Gastrocnemius medialis (tissue), 4 donors: ENCODE data around the gene FAM50A. TPM values are rescaled to one million over a fixed set of nuclear protein-coding genes. Genes with fewer than 3 reads are reported as not detected.

Source experiments
- ATAC-seq, 2 donors: fragments of 150-250 bp; one replicate each; pipeline ENCODE4 v1.9.1; 2016
- DNase-seq, 2 donors: peaks; one replicate each; pipeline ENCODE4 v3.0.0-alpha.2; 2019
- H3K27ac ChIP-seq, 4 donors: fragments of 200-600 bp; sonication (generic); 1 replicate in 1 of 4; 2 replicates in 3 of 4; pipeline ENCODE4 v1.5.1; 2016 to 2018; ENCODE audit warnings: mild to moderate bottlenecking in 2 of 4, moderate library complexity in 1 of 4
- H3K27me3 ChIP-seq, 3 donors: fragments of 200-600 bp; sonication (generic) in 2 of 3; 1 replicate in 1 of 3; 2 replicates in 2 of 3; pipeline versions ENCODE4 v1.5.1 to v1.6.0; 2016 to 2019; ENCODE audit warnings: mild to moderate bottlenecking in 1 of 3, moderate library complexity in 1 of 3
- H3K36me3 ChIP-seq, 2 donors: fragments of 200-600 bp; sonication (generic) in 1 of 2; one replicate each; pipeline ENCODE4 v1.5.1; 2017 to 2018
- H3K4me1 ChIP-seq, 2 donors: fragments of 200-600 bp; sonication (generic) in 1 of 2; one replicate each; pipeline ENCODE4 v1.5.1; 2016 to 2017; ENCODE audit warnings: mild to moderate bottlenecking in 2 of 2
- H3K4me3 ChIP-seq, 4 donors: fragments of 200-600 bp; sonication (generic) in 3 of 4; 1 replicate in 1 of 4; 2 replicates in 3 of 4; pipeline ENCODE4 v1.5.1; 2016 to 2019; ENCODE audit warnings: mild to moderate bottlenecking in 2 of 4
- H3K9me3 ChIP-seq, 3 donors: fragments of 200-600 bp; sonication (generic) in 2 of 3; 1 replicate in 1 of 3; 2 replicates in 2 of 3; pipeline ENCODE4 v1.5.1; 2016 to 2019
- CTCF ChIP-seq, 5 experiments: fragments of 450-650 bp in 3 of 5; fragments of 200-600 bp in 2 of 5; sonication (generic) in 2 of 5; IDR thresholded peaks in 4 of 5; conservative IDR thresholded peaks in 1 of 5; 1 replicate in 4 of 5; 2 replicates in 1 of 5; pipeline ENCODE4 v1.5.1; 2016 to 2019; ENCODE audit warnings: antibody characterized with exemption in 5 of 5, mild to moderate bottlenecking in 3 of 5, moderate library complexity in 3 of 5
- POLR2A ChIP-seq, 2 donors: fragments of 450-650 bp; IDR thresholded peaks; one replicate each; pipeline ENCODE4 v1.6.1; 2017; ENCODE audit warnings: antibody characterized with exemption in 2 of 2, mild to moderate bottlenecking in 2 of 2, moderate library complexity in 2 of 2
- in situ Hi-C, 4 donors: fragments of 200-750 bp; cut with MboI; loops; one replicate each; pipeline versions ENCODE4 v1.15.0 to v1.8.0; 2017; ENCODE audit warnings: low sequenced_read_pairs in 4 of 4
- intact Hi-C: fragments of 100-400 bp; cut with DNase I; formaldehyde crosslinking; loops from one replicate; pipeline ENCODE4 v1.15.1; 2023; ENCODE audit warnings: low total_unique reads
- total RNA-seq, 4 donors: library from RNA; depleted of rRNA; stranded (reverse); fragments of >200 nt; gene quantifications; one replicate each; pipeline versions ENCODE4 v1.1.0 to v1.2.3, GENCODE V29; 2016

FAM50A gene
- total RNA-seq, 4 donors from 2014 or later = 30.9 to 55.4 (median 45.3) TPM

GRCh38 chrX:154401918-154402621 lies 41.9 kb upstream of the FAM50A start:
- intact Hi-C loops = no loop called here

GRCh38 chrX:154402622-154403127 lies 41.3 kb upstream of the FAM50A start:
- ATAC-seq = no peak
- intact Hi-C loops = no loop called here
- no peaks in the 10 kb centered on the region for H3K9me3 ChIP-seq
- no peak overlapping the region for H3K4me3 ChIP-seq
- no peak for TF ChIP-seq POLR2A (IDR thresholded peaks at IDR 0.05)
- TF ChIP-seq CTCF (IDR thresholded peaks at IDR 0.05 in 4 of 5, conservative IDR thresholded peaks at IDR 0.05 in 1 of 5) = no peak
- H3K4me1 ChIP-seq = peaks cover 10 to 19% of the 10 kb centered on the region in 2 donors
- H3K36me3 ChIP-seq = peaks cover 0 to 14% of the 10 kb centered on the region in 2 donors
- peak overlapping the region in 1 of 4 donors; percentile 98 for H3K27ac ChIP-seq
- no peaks in the 10 kb centered on the region for H3K27me3 ChIP-seq
- no peak for DNase-seq
- in situ Hi-C loops = loop anchor here in 2 of 4 donors (25.0 kb wide), 1 partner anchor 135 kb away; the partner anchor contains the start of genes G6PD (in 2 of the 2) and IKBKG (in 2 of the 2)

More at GRCh38 chrX:154401918-154402621, 41.9 kb upstream of the FAM50A start:
- H3K27me3 ChIP-seq = no peaks in the 10 kb centered on the region
- in situ Hi-C loops = loop anchor here in 2 of 4 donors (25.0 kb wide), 1 partner anchor 135 kb away; the partner anchor contains the start of genes G6PD (in 2 of the 2) and IKBKG (in 2 of the 2)
- H3K4me1 ChIP-seq = peaks cover 10 to 18% of the 10 kb centered on the region in 2 donors
- H3K36me3 ChIP-seq = peaks cover 0 to 14% of the 10 kb centered on the region in 2 donors
- H3K27ac ChIP-seq = peak overlapping the region; percentile 38 to 98 (median 54)
- H3K4me3 ChIP-seq = no peak overlapping the region
- H3K9me3 ChIP-seq = no peaks in the 10 kb centered on the region
- ATAC-seq = no peak
- TF ChIP-seq POLR2A (IDR thresholded peaks at IDR 0.05) = no peak
- TF ChIP-seq CTCF (IDR thresholded peaks at IDR 0.05 in 4 of 5, conservative IDR thresholded peaks at IDR 0.05 in 1 of 5) = no peak
- no peak for DNase-seq

- Histone ChIP-seq H3K4me3 (no peak overlapping the region), H3K27me3 (no peaks in the 10 kb centered on the region), H3K4me1 (peaks cover 16 to 24% of the 10 kb centered on the region in 2 donors), H3K9me3 (no peaks in the 10 kb centered on the region), H3K27ac (no peak overlapping the region), H3K36me3 (peaks cover 0 to 14% of the 10 kb centered on the region in 2 donors)
- ATAC-seq = no peak
- intact Hi-C loops = no loop called here
- no peak for DNase-seq
- in situ Hi-C loops = loop anchor here in 2 of 4 donors (25.0 kb wide), 1 partner anchor 134 kb away; the partner anchor contains the start of genes G6PD (in 2 of the 2) and IKBKG (in 2 of the 2)
- TF ChIP-seq CTCF (IDR thresholded peaks at IDR 0.05 in 4 of 5, conservative IDR thresholded peaks at IDR 0.05 in 1 of 5) (no peak), POLR2A (IDR thresholded peaks at IDR 0.05) (no peak)
These were observed 40.7 kb upstream of the FAM50A start for GRCh38 chrX:154403192-154403591.

GRCh38 chrX:154403858-154404257 lies 40.1 kb upstream of the FAM50A start:
- no peaks in the 10 kb centered on the region for H3K9me3 ChIP-seq
- peaks cover 16 to 26% of the 10 kb centered on the region in 2 donors for H3K4me1 ChIP-seq
- in situ Hi-C loops = loop anchor here in 2 of 4 donors (25.0 kb wide), 1 partner anchor 133 kb away; the partner anchor contains the start of genes G6PD (in 2 of the 2) and IKBKG (in 2 of the 2)
- DNase-seq (no peak), ATAC-seq (no peak)
- H3K27me3 ChIP-seq = no peaks in the 10 kb centered on the region
- no peak overlapping the region for H3K27ac ChIP-seq
- no peak for TF ChIP-seq POLR2A (IDR thresholded peaks at IDR 0.05)
- TF ChIP-seq CTCF (IDR thresholded peaks at IDR 0.05 in 4 of 5, conservative IDR thresholded peaks at IDR 0.05 in 1 of 5) = no peak
- no peak overlapping the region for H3K4me3 ChIP-seq
- H3K36me3 ChIP-seq = peaks cover 0 to 14% of the 10 kb centered on the region in 2 donors
- intact Hi-C loops = no loop called here
